ENCODE measurements around the gene SLC25A34.

The SLC25A34 gene

GRCh38 chr1:15712168-15712567, 23.9 kb upstream of the SLC25A34 start:
- Histone ChIP-seq H3K4me3 (no peak overlapping the region), H3K27ac (no peak overlapping the region)
- DNase-seq (ENCODE audit: low spot score): no peak
- TF ChIP-seq CTCF (IDR thresholded peaks at IDR 0.05): no peak

GRCh38 chr1:15714406-15715136, 21.5 kb upstream of the SLC25A34 start:
- no peak for DNase-seq (ENCODE audit: low spot score)
- peak overlapping the region; percentile 33 to 61 for H3K27ac ChIP-seq
- no peak for TF ChIP-seq CTCF (IDR thresholded peaks at IDR 0.05)
- H3K4me3 ChIP-seq: no peak overlapping the region

- no peak overlapping the region for H3K27ac ChIP-seq
- no peak overlapping the region for H3K4me3 ChIP-seq
- DNase-seq (ENCODE audit: low spot score): no peak
- no peak for TF ChIP-seq CTCF (IDR thresholded peaks at IDR 0.05)
Observed at GRCh38 chr1:15717418-15718125, 18.5 kb upstream of the SLC25A34 start.

GRCh38 chr1:15718199-15718601, 17.9 kb upstream of the SLC25A34 start:
- Histone ChIP-seq H3K27ac (no peak overlapping the region), H3K4me3 (no peak overlapping the region)
- TF ChIP-seq CTCF (IDR thresholded peaks at IDR 0.05): no peak
- no peak for DNase-seq (ENCODE audit: low spot score)

- H3K4me3 ChIP-seq: no peak overlapping the region
- no peak for TF ChIP-seq CTCF (IDR thresholded peaks at IDR 0.05)
- H3K27ac ChIP-seq: no peak overlapping the region
- no peak for DNase-seq (ENCODE audit: low spot score)
Observed at GRCh38 chr1:15719381-15720120, 16.5 kb upstream of the SLC25A34 start.

GRCh38 chr1:15720861-15721260, 15.2 kb upstream of the SLC25A34 start:
- Histone ChIP-seq H3K27ac (no peak overlapping the region), H3K4me3 (no peak overlapping the region)
- TF ChIP-seq CTCF (IDR thresholded peaks at IDR 0.05): no peak
- DNase-seq (ENCODE audit: low spot score): no peak

All from coronary artery (tissue), 2 donors.